DOHH2 (cell line): Measurements from ENCODE around the gene PPCS.

ENCODE experiments used
- CTCF ChIP-seq: fragments of 200-600 bp; sonication (generic); IDR thresholded peaks from one replicate; pipeline ENCODE4 v1.5.1; 2014; ENCODE audit warnings: antibody characterized with exemption, mild to moderate bottlenecking, low read depth, low read length; ENCODE audit not compliant: poor library complexity, severe bottlenecking
- EZH2phosphoT487 ChIP-seq: fragments of 200-600 bp; sonication (generic); IDR thresholded peaks from 2 replicates; pipeline ENCODE4 v1.6.1; 2017; ENCODE audit warnings: borderline replicate concordance, mild to moderate bottlenecking, antibody characterized with exemption, low read length, moderate library complexity, mixed read lengths

- TF ChIP-seq CTCF (no peak), EZH2phosphoT487 (no peak)
Measured at GRCh38 chr1:42420911-42421585, 35.3 kb upstream of the PPCS start.
